Measurements from ENCODE around the gene CYP1B1.
"Not testable (repeated sequence)": the region's sequence is repeated elsewhere in the genome, so short reads cannot be mapped to it uniquely, and the experiment has no call there.

The CYP1B1 gene

GRCh38 chr2:38092196-38092902 lies 16.4 kb upstream of the CYP1B1 start:
- Histone ChIP-seq H3K4me1 (ENCODE audit: control insufficient read depth in 5 of 5, insufficient read depth in 5 of 5, low read length in 5 of 5) (peaks cover 20 to 45% (median 44%) of the 10 kb centered on the region in 5 donors), H3K9ac (ENCODE audit: low read length in 5 of 5) (peak overlapping the region in 3 of 5 donors; percentile 8 to 60 (median 47)), H3K36me3 (ENCODE audit: control insufficient read depth in 5 of 5, insufficient read depth in 5 of 5, low read length in 5 of 5) (no peaks in the 10 kb centered on the region), H3K27ac (ENCODE audit: low read depth, low read length) (peak overlapping the region; percentile 67), H3K27me3 (ENCODE audit: control insufficient read depth in 5 of 5, insufficient read depth in 4 of 5, low read length in 5 of 5) (peaks cover 0 to 3% (median 0%) of the 10 kb centered on the region in 5 donors), H3K4me3 (ENCODE audit: low read depth in 1 of 5, low read length in 5 of 5) (peak overlapping the region in 3 of 5 donors; percentile 19 to 38 (median 36)), H3K9me3 (ENCODE audit: control insufficient read depth in 5 of 5, low read length in 5 of 5) (no peaks in the 10 kb centered on the region)

GRCh38 chr2:38091760-38092159 lies 15.8 kb upstream of the CYP1B1 start:
- H3K9me3 ChIP-seq (ENCODE audit: control insufficient read depth in 5 of 5, low read length in 5 of 5), result no peaks in the 10 kb centered on the region
- peak overlapping the region; percentile 67 for H3K27ac ChIP-seq (ENCODE audit: low read depth, low read length)
- peaks cover 20 to 40% (median 38%) of the 10 kb centered on the region in 5 donors for H3K4me1 ChIP-seq (ENCODE audit: control insufficient read depth in 5 of 5, insufficient read depth in 5 of 5, low read length in 5 of 5)
- no peaks in the 10 kb centered on the region for H3K36me3 ChIP-seq (ENCODE audit: control insufficient read depth in 5 of 5, insufficient read depth in 5 of 5, low read length in 5 of 5)
- no peak overlapping the region for H3K9ac ChIP-seq (ENCODE audit: low read length in 5 of 5)
- H3K27me3 ChIP-seq (ENCODE audit: control insufficient read depth in 5 of 5, insufficient read depth in 4 of 5, low read length in 5 of 5), result peaks cover 0 to under 1% (median 0%) of the 10 kb centered on the region in 5 donors
- H3K4me3 ChIP-seq (ENCODE audit: low read depth in 1 of 5, low read length in 5 of 5), result peak overlapping the region in 2 of 5 donors; percentile 19 to 38

GRCh38 chr2:38090928-38091327 lies 15.0 kb upstream of the CYP1B1 start:
- Histone ChIP-seq H3K27ac (ENCODE audit: low read depth, low read length) (no peak overlapping the region), H3K27me3 (ENCODE audit: control insufficient read depth in 5 of 5, insufficient read depth in 4 of 5, low read length in 5 of 5) (no peaks in the 10 kb centered on the region), H3K4me1 (ENCODE audit: control insufficient read depth in 5 of 5, insufficient read depth in 5 of 5, low read length in 5 of 5) (peaks cover 12 to 32% (median 30%) of the 10 kb centered on the region in 5 donors), H3K9me3 (ENCODE audit: control insufficient read depth in 5 of 5, low read length in 5 of 5) (no peaks in the 10 kb centered on the region), H3K9ac (ENCODE audit: low read length in 5 of 5) (no peak overlapping the region), H3K4me3 (ENCODE audit: low read depth in 1 of 5, low read length in 5 of 5) (no peak overlapping the region), H3K36me3 (ENCODE audit: control insufficient read depth in 5 of 5, insufficient read depth in 5 of 5, low read length in 5 of 5) (no peaks in the 10 kb centered on the region)

GRCh38 chr2:38090212-38090611 lies 14.3 kb upstream of the CYP1B1 start:
- not testable (repeated sequence) for H3K9ac ChIP-seq (ENCODE audit: low read length in 5 of 5); H3K27me3 ChIP-seq (ENCODE audit: control insufficient read depth in 5 of 5, insufficient read depth in 4 of 5, low read length in 5 of 5); H3K27ac ChIP-seq (ENCODE audit: low read depth, low read length); H3K36me3 ChIP-seq (ENCODE audit: control insufficient read depth in 5 of 5, insufficient read depth in 5 of 5, low read length in 5 of 5); H3K9me3 ChIP-seq (ENCODE audit: control insufficient read depth in 5 of 5, low read length in 5 of 5); H3K4me3 ChIP-seq (ENCODE audit: low read depth in 1 of 5, low read length in 5 of 5)
- H3K4me1 ChIP-seq (ENCODE audit: control insufficient read depth in 5 of 5, insufficient read depth in 5 of 5, low read length in 5 of 5), result peaks cover 12 to 25% (median 24%) of the 10 kb centered on the region in 5 donors

GRCh38 chr2:38085998-38086698 lies 10.2 kb upstream of the CYP1B1 start:
- H3K4me1 ChIP-seq (ENCODE audit: control insufficient read depth in 5 of 5, insufficient read depth in 5 of 5, low read length in 5 of 5); H3K27me3 ChIP-seq (ENCODE audit: control insufficient read depth in 5 of 5, insufficient read depth in 4 of 5, low read length in 5 of 5); H3K36me3 ChIP-seq (ENCODE audit: control insufficient read depth in 5 of 5, insufficient read depth in 5 of 5, low read length in 5 of 5); H3K27ac ChIP-seq (ENCODE audit: low read depth, low read length); H3K9ac ChIP-seq (ENCODE audit: low read length in 5 of 5); H3K9me3 ChIP-seq (ENCODE audit: control insufficient read depth in 5 of 5, low read length in 5 of 5); H3K4me3 ChIP-seq (ENCODE audit: low read depth in 1 of 5, low read length in 5 of 5): not testable (repeated sequence)

GRCh38 chr2:38084556-38084955 lies 8.6 kb upstream of the CYP1B1 start:
- not testable (repeated sequence) for H3K27ac ChIP-seq (ENCODE audit: low read depth, low read length); H3K4me3 ChIP-seq (ENCODE audit: low read depth in 1 of 5, low read length in 5 of 5); H3K4me1 ChIP-seq (ENCODE audit: control insufficient read depth in 5 of 5, insufficient read depth in 5 of 5, low read length in 5 of 5); H3K9ac ChIP-seq (ENCODE audit: low read length in 5 of 5); H3K9me3 ChIP-seq (ENCODE audit: control insufficient read depth in 5 of 5, low read length in 5 of 5); H3K36me3 ChIP-seq (ENCODE audit: control insufficient read depth in 5 of 5, insufficient read depth in 5 of 5, low read length in 5 of 5); H3K27me3 ChIP-seq (ENCODE audit: control insufficient read depth in 5 of 5, insufficient read depth in 4 of 5, low read length in 5 of 5)

GRCh38 chr2:38082727-38083126 lies 6.8 kb upstream of the CYP1B1 start:
- H3K4me1 ChIP-seq (ENCODE audit: control insufficient read depth in 5 of 5, insufficient read depth in 5 of 5, low read length in 5 of 5); H3K4me3 ChIP-seq (ENCODE audit: low read depth in 1 of 5, low read length in 5 of 5); H3K9me3 ChIP-seq (ENCODE audit: control insufficient read depth in 5 of 5, low read length in 5 of 5); H3K27me3 ChIP-seq (ENCODE audit: control insufficient read depth in 5 of 5, insufficient read depth in 4 of 5, low read length in 5 of 5); H3K9ac ChIP-seq (ENCODE audit: low read length in 5 of 5); H3K36me3 ChIP-seq (ENCODE audit: control insufficient read depth in 5 of 5, insufficient read depth in 5 of 5, low read length in 5 of 5); H3K27ac ChIP-seq (ENCODE audit: low read depth, low read length): not testable (repeated sequence)

GRCh38 chr2:38080346-38080745 lies 4.4 kb upstream of the CYP1B1 start:
- Histone ChIP-seq H3K36me3 (ENCODE audit: control insufficient read depth in 5 of 5, insufficient read depth in 5 of 5, low read length in 5 of 5) (no peaks in the 10 kb centered on the region), H3K27me3 (ENCODE audit: control insufficient read depth in 5 of 5, insufficient read depth in 4 of 5, low read length in 5 of 5) (peaks cover 3 to 10% (median 6%) of the 10 kb centered on the region in 5 donors), H3K27ac (ENCODE audit: low read depth, low read length) (no peak overlapping the region), H3K9ac (ENCODE audit: low read length in 5 of 5) (no peak overlapping the region), H3K4me3 (ENCODE audit: low read depth in 1 of 5, low read length in 5 of 5) (no peak overlapping the region), H3K9me3 (ENCODE audit: control insufficient read depth in 5 of 5, low read length in 5 of 5) (no peaks in the 10 kb centered on the region), H3K4me1 (ENCODE audit: control insufficient read depth in 5 of 5, insufficient read depth in 5 of 5, low read length in 5 of 5) (peaks cover 0 to 24% (median 21%) of the 10 kb centered on the region in 5 donors)

- Histone ChIP-seq H3K27me3 (ENCODE audit: control insufficient read depth in 5 of 5, insufficient read depth in 4 of 5, low read length in 5 of 5) (peaks cover 13 to 20% (median 14%) of the 10 kb centered on the region in 5 donors), H3K9ac (ENCODE audit: low read length in 5 of 5) (no peak overlapping the region), H3K4me3 (ENCODE audit: low read depth in 1 of 5, low read length in 5 of 5) (no peak overlapping the region), H3K36me3 (ENCODE audit: control insufficient read depth in 5 of 5, insufficient read depth in 5 of 5, low read length in 5 of 5) (no peaks in the 10 kb centered on the region), H3K27ac (ENCODE audit: low read depth, low read length) (no peak overlapping the region), H3K4me1 (ENCODE audit: control insufficient read depth in 5 of 5, insufficient read depth in 5 of 5, low read length in 5 of 5) (peaks cover 0 to 32% (median 30%) of the 10 kb centered on the region in 5 donors), H3K9me3 (ENCODE audit: control insufficient read depth in 5 of 5, low read length in 5 of 5) (no peaks in the 10 kb centered on the region)
These were observed 3.4 kb upstream of the CYP1B1 start for GRCh38 chr2:38079116-38080052.
